Measurements from ENCODE around the gene CDKAL1.

CDKAL1 gene

DNA sequence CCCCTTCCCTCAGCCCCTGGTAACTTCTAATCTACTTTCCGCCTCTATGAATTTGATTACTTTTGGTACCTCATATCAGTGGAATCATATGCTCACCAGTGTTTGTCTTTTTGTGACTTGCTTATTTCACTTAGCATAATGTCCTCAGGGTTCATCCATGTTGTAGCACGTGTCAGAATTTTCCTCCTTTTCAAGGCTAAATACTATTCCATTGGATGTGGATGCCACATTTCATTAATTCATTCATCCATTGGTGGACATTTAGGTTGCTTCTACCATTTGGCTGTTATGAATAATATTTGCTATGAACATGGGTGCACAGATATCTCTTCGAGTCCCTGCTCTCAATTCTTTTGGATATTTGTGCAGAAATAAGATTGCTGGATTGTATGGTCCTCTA, 670.7 kb downstream of the CDKAL1 start:
- H3K4me1 ChIP-seq (ENCODE audit: low read length) = peaks cover 36% of the 10 kb centered on the region
- no peak overlapping the region for H3K4me3 ChIP-seq (ENCODE audit: low read length)
- TF ChIP-seq, protein P1, sequence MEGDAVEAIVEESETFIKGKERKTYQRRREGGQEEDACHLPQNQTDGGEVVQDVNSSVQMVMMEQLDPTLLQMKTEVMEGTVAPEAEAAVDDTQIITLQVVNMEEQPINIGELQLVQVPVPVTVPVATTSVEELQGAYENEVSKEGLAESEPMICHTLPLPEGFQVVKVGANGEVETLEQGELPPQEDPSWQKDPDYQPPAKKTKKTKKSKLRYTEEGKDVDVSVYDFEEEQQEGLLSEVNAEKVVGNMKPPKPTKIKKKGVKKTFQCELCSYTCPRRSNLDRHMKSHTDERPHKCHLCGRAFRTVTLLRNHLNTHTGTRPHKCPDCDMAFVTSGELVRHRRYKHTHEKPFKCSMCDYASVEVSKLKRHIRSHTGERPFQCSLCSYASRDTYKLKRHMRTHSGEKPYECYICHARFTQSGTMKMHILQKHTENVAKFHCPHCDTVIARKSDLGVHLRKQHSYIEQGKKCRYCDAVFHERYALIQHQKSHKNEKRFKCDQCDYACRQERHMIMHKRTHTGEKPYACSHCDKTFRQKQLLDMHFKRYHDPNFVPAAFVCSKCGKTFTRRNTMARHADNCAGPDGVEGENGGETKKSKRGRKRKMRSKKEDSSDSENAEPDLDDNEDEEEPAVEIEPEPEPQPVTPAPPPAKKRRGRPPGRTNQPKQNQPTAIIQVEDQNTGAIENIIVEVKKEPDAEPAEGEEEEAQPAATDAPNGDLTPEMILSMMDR (IDR thresholded peaks at IDR 0.05; ENCODE audit: low read depth, low read length) = no peak
- TF ChIP-seq EZH2phosphoT487 (IDR thresholded peaks at IDR 0.05; ENCODE audit: low read depth) = no peak

GRCh38 chr6:21208081-21208795, 674.0 kb downstream of the CDKAL1 start:
- Histone ChIP-seq H3K9me3 (ENCODE audit: insufficient read depth, low read length) (peaks cover 3% of the 10 kb centered on the region; the same call in 1 of the 2 replicates), H4K20me1 (ENCODE audit: insufficient read depth, low read length) (no peaks in the 10 kb centered on the region), H3K79me2 (ENCODE audit: low read length) (no peaks in the 10 kb centered on the region), H3K4me3 (ENCODE audit: low read length) (peak overlapping the region; percentile 54), H2AFZ (ENCODE audit: low read depth, low read length) (no peak overlapping the region), H3K4me2 (ENCODE audit: low read length) (peak overlapping the region; percentile 86), H3K9ac (ENCODE audit: low read length) (peak overlapping the region; percentile 46), H3K27me3 (ENCODE audit: low read depth, low read length) (no peaks in the 10 kb centered on the region), H3K27ac (ENCODE audit: low read length) (peak overlapping the region; percentile 88), H3K36me3 (replicated peaks; ENCODE audit: low read depth, low read length) (peaks cover 11% of the 10 kb centered on the region), H3K4me1 (ENCODE audit: low read length) (peaks cover 56% of the 10 kb centered on the region)
- TF ChIP-seq EZH2phosphoT487 (IDR thresholded peaks at IDR 0.05; ENCODE audit: low read depth) = no peak
- TF ChIP-seq, protein P1 (IDR thresholded peaks at IDR 0.05; ENCODE audit: low read depth, low read length) = no peak

More for the DNA sequence above, 670.7 kb downstream of the CDKAL1 start:
- no peak overlapping the region for H3K27ac ChIP-seq (ENCODE audit: low read length)
- H3K27me3 ChIP-seq (ENCODE audit: low read depth, low read length) = no peaks in the 10 kb centered on the region
- no peak overlapping the region for H3K4me2 ChIP-seq (ENCODE audit: low read length)
- H3K79me2 ChIP-seq (ENCODE audit: low read length) = no peaks in the 10 kb centered on the region
- no peak overlapping the region for H3K9ac ChIP-seq (ENCODE audit: low read length)
- H2AFZ ChIP-seq (ENCODE audit: low read depth, low read length) = no peak overlapping the region
- no peaks in the 10 kb centered on the region for H4K20me1 ChIP-seq (ENCODE audit: insufficient read depth, low read length)
- H3K9me3 ChIP-seq (ENCODE audit: insufficient read depth, low read length) = no peaks in the 10 kb centered on the region
- peaks cover 4% of the 10 kb centered on the region for H3K36me3 ChIP-seq (replicated peaks; ENCODE audit: low read depth, low read length)

DNA sequence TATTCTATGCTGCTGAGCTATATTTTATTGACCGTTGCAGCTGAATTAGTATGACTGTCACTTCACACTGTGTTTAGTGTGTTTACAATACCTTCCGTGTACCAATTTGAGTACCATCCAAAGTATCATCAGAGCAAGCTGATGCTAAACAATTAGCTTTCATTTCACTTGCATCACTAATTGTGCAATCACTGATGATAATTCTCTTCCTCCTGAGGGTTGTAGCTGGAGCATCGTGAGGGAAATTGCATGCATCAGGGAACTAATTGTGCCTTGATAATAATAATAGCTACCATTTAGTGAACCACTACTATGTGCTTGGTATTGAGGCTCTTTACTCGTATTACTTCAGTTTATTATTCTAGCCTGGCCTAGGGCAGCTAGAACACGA, 674.5 kb downstream of the CDKAL1 start:
- peaks cover 62% of the 10 kb centered on the region for H3K4me1 ChIP-seq (ENCODE audit: low read length)
- peak overlapping the region; percentile 29; the same call in 1 of the 2 replicates for H3K9ac ChIP-seq (ENCODE audit: low read length)
- H3K27me3 ChIP-seq (ENCODE audit: low read depth, low read length) = no peaks in the 10 kb centered on the region
- H2AFZ ChIP-seq (ENCODE audit: low read depth, low read length) = no peak overlapping the region
- TF ChIP-seq, protein P1 (IDR thresholded peaks at IDR 0.05; ENCODE audit: low read depth, low read length) = no peak
- TF ChIP-seq EZH2phosphoT487 (IDR thresholded peaks at IDR 0.05; ENCODE audit: low read depth) = no peak
- peak overlapping the region; percentile 86 for H3K4me2 ChIP-seq (ENCODE audit: low read length)
- peak overlapping the region; percentile 88 for H3K27ac ChIP-seq (ENCODE audit: low read length)
- no peaks in the 10 kb centered on the region for H3K79me2 ChIP-seq (ENCODE audit: low read length)
- H4K20me1 ChIP-seq (ENCODE audit: insufficient read depth, low read length) = no peaks in the 10 kb centered on the region
- H3K4me3 ChIP-seq (ENCODE audit: low read length) = peak overlapping the region; percentile 54
- peaks cover 11% of the 10 kb centered on the region for H3K36me3 ChIP-seq (replicated peaks; ENCODE audit: low read depth, low read length)
- peaks cover 3% of the 10 kb centered on the region; the same call in 1 of the 2 replicates for H3K9me3 ChIP-seq (ENCODE audit: insufficient read depth, low read length)

- no peaks in the 10 kb centered on the region for H3K27me3 ChIP-seq (ENCODE audit: low read depth, low read length)
- H3K9ac ChIP-seq (ENCODE audit: low read length) = 0 out of 2 replicates have a peak overlapping the region, but pooled peaks have one; percentile 3
- peaks cover 3% of the 10 kb centered on the region; the same call in 1 of the 2 replicates for H3K9me3 ChIP-seq (ENCODE audit: insufficient read depth, low read length)
- H2AFZ ChIP-seq (ENCODE audit: low read depth, low read length) = no peak overlapping the region
- peaks cover 7% of the 10 kb centered on the region for H3K36me3 ChIP-seq (replicated peaks; ENCODE audit: low read depth, low read length)
- TF ChIP-seq EZH2phosphoT487 (IDR thresholded peaks at IDR 0.05; ENCODE audit: low read depth) = no peak
- TF ChIP-seq, protein P1 (IDR thresholded peaks at IDR 0.05; ENCODE audit: low read depth, low read length) = no peak
- H3K27ac ChIP-seq (ENCODE audit: low read length) = no peak overlapping the region
- H3K4me3 ChIP-seq (ENCODE audit: low read length) = 0 out of 2 replicates have a peak overlapping the region, but pooled peaks have one; percentile 8
- peak overlapping the region; percentile 51 for H3K4me2 ChIP-seq (ENCODE audit: low read length)
- no peaks in the 10 kb centered on the region for H3K79me2 ChIP-seq (ENCODE audit: low read length)
- no peaks in the 10 kb centered on the region for H4K20me1 ChIP-seq (ENCODE audit: insufficient read depth, low read length)
- peaks cover 54% of the 10 kb centered on the region for H3K4me1 ChIP-seq (ENCODE audit: low read length)
These were observed 679.2 kb downstream of the CDKAL1 start for GRCh38 chr6:21213492-21213891.
